Astrocyte (in vitro differentiated cells and primary cell): ENCODE results near the gene PKP2. TPM values are rescaled to one million over a fixed set of nuclear protein-coding genes. Genes with fewer than 3 reads are reported as not detected.

Experiments used
- DNase-seq: peaks from one replicate; pipeline ENCODE4 v3.0.0-alpha.2; 2010; ENCODE audit warnings: low read depth
- FAIRE-seq: peaks from 2 replicates; lab custom pipeline; 2011; peaks lifted over from hg19 to GRCh38; lab: Jason Lieb, UNC
- H2AFZ ChIP-seq: 2 replicates; pipeline ENCODE4 v1.6.0; 2012; ENCODE audit warnings: low read depth, low read length, inconsistent platforms
- H3K27ac ChIP-seq: 2 replicates; pipeline ENCODE4 v1.5.1; 2011; ENCODE audit warnings: low read depth, low read length, inconsistent platforms
- H3K27me3 ChIP-seq: 2 replicates; pipeline ENCODE4 v1.6.0; 2011; ENCODE audit warnings: low read length, inconsistent platforms; ENCODE audit not compliant: insufficient read depth
- H3K36me3 ChIP-seq: 2 replicates; pipeline ENCODE4 v1.5.1; 2011; ENCODE audit warnings: low read length, inconsistent platforms; ENCODE audit not compliant: insufficient read depth
- H3K4me1 ChIP-seq: 2 replicates; pipeline ENCODE4 v1.5.1; 2011; ENCODE audit warnings: low read length, inconsistent platforms; ENCODE audit not compliant: insufficient read depth
- H3K4me2 ChIP-seq: 2 replicates; pipeline ENCODE4 v1.6.0; 2012; ENCODE audit warnings: low read length, inconsistent platforms
- H3K4me3 ChIP-seq: 2 replicates; pipeline ENCODE4 v1.5.1; 2011; ENCODE audit warnings: low read depth, mild to moderate bottlenecking, low read length, inconsistent platforms; ENCODE audit not compliant: insufficient read depth
- H3K79me2 ChIP-seq: 2 replicates; pipeline ENCODE4 v1.6.0; 2012; ENCODE audit warnings: mild to moderate bottlenecking, low read length, inconsistent platforms; ENCODE audit not compliant: insufficient read depth
- H3K9ac ChIP-seq: 2 replicates; pipeline ENCODE4 v1.6.0; 2012; ENCODE audit warnings: mild to moderate bottlenecking, low read length, inconsistent platforms
- H3K9me3 ChIP-seq: 2 replicates; pipeline ENCODE4 v1.5.1; 2012; ENCODE audit warnings: low read depth, mild to moderate bottlenecking, low read length, inconsistent platforms; ENCODE audit not compliant: insufficient read depth
- H4K20me1 ChIP-seq: 2 replicates; pipeline ENCODE4 v1.6.0; 2012; ENCODE audit warnings: low read length, inconsistent platforms; ENCODE audit not compliant: insufficient read depth
- H3K27ac Mint-ChIP-seq: one replicate; pipeline ENCODE4 v1.8.0; 2021; ENCODE audit warnings: mild to moderate bottlenecking, mixed read lengths; ENCODE audit not compliant: unreplicated experiment
- H3K27me3 Mint-ChIP-seq: one replicate; pipeline ENCODE4 v1.8.0; 2021; ENCODE audit warnings: low read depth, mixed read lengths; ENCODE audit not compliant: unreplicated experiment
- H3K36me3 Mint-ChIP-seq: one replicate; pipeline ENCODE4 v1.8.0; 2021; ENCODE audit warnings: low read depth, mixed read lengths; ENCODE audit not compliant: unreplicated experiment
- H3K4me1 Mint-ChIP-seq: one replicate; pipeline ENCODE4 v1.8.0; 2021; ENCODE audit warnings: low read depth, mixed read lengths; ENCODE audit not compliant: unreplicated experiment
- H3K4me3 Mint-ChIP-seq: one replicate; pipeline ENCODE4 v1.8.0; 2021; ENCODE audit warnings: mild to moderate bottlenecking, moderate library complexity, mixed read lengths; ENCODE audit not compliant: unreplicated experiment
- H3K9me3 Mint-ChIP-seq: one replicate; pipeline ENCODE4 v1.8.0; 2021; ENCODE audit warnings: mild to moderate bottlenecking, mixed read lengths; ENCODE audit not compliant: unreplicated experiment
- EZH2 ChIP-seq: IDR thresholded peaks from 2 replicates; pipeline ENCODE4 v1.6.1; 2012; ENCODE audit warnings: mild to moderate bottlenecking, low read length, inconsistent platforms; ENCODE audit not compliant: insufficient read depth
- total RNA-seq: library from RNA; stranded (reverse); gene quantifications from 2 replicates; pipeline ENCODE4 v1.2.1, GENCODE V29; 2021
- TF ChIP-seq, protein P1 (sequence below): IDR thresholded peaks from 2 replicates; pipeline ENCODE4 v1.5.1; 2011; ENCODE audit warnings: low read depth, mild to moderate bottlenecking, inconsistent platforms, low read length, moderate library complexity; ENCODE audit not compliant: insufficient read depth

The PKP2 gene
- total RNA-seq, 1 donor from 2014 or later, result 35.4 TPM

DNA sequence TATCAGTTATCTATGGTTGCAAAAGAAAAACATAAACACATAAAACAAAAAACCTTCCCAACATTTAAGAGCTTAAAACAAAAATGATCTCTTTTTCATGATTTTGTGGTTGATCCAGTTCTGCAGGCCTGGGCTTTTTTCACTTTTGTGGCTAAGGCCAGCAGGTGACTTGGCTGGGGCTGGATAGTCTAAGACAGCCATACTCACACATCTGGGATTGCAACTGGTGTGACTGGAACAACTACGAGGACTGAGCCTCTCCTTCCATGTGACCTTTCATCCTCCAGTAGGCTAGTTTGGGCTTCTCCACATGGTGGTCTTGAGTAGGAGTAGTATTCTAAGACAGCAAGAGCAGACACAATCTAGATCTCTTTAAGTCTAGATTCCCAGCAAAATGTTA is 7.2 kb upstream of the PKP2 start:
- FAIRE-seq (no peak), DNase-seq (no peak)
- Histone ChIP-seq H2AFZ (no peak overlapping the region), H3K4me2 (no peak overlapping the region), H3K27ac (no peak overlapping the region), H4K20me1 (no peaks in the 10 kb centered on the region), H3K27me3 (no peaks in the 10 kb centered on the region), H3K4me1 (no peaks in the 10 kb centered on the region), H3K36me3 (no peaks in the 10 kb centered on the region), H3K4me3 (no peak overlapping the region), H3K9ac (no peak overlapping the region), H3K79me2 (no peaks in the 10 kb centered on the region), H3K9me3 (no peaks in the 10 kb centered on the region)
- TF ChIP-seq EZH2, result no peak
- TF ChIP-seq, protein P1, sequence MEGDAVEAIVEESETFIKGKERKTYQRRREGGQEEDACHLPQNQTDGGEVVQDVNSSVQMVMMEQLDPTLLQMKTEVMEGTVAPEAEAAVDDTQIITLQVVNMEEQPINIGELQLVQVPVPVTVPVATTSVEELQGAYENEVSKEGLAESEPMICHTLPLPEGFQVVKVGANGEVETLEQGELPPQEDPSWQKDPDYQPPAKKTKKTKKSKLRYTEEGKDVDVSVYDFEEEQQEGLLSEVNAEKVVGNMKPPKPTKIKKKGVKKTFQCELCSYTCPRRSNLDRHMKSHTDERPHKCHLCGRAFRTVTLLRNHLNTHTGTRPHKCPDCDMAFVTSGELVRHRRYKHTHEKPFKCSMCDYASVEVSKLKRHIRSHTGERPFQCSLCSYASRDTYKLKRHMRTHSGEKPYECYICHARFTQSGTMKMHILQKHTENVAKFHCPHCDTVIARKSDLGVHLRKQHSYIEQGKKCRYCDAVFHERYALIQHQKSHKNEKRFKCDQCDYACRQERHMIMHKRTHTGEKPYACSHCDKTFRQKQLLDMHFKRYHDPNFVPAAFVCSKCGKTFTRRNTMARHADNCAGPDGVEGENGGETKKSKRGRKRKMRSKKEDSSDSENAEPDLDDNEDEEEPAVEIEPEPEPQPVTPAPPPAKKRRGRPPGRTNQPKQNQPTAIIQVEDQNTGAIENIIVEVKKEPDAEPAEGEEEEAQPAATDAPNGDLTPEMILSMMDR, result no peak
- no peak overlapping the region for H3K4me3 Mint-ChIP-seq
- H3K4me1 Mint-ChIP-seq, result peaks cover 10% of the 10 kb centered on the region
- H3K27me3 Mint-ChIP-seq, result no peaks in the 10 kb centered on the region
- no peaks in the 10 kb centered on the region for H3K36me3 Mint-ChIP-seq
- H3K27ac Mint-ChIP-seq, result no peak overlapping the region
- H3K9me3 Mint-ChIP-seq, result no peaks in the 10 kb centered on the region

DNA sequence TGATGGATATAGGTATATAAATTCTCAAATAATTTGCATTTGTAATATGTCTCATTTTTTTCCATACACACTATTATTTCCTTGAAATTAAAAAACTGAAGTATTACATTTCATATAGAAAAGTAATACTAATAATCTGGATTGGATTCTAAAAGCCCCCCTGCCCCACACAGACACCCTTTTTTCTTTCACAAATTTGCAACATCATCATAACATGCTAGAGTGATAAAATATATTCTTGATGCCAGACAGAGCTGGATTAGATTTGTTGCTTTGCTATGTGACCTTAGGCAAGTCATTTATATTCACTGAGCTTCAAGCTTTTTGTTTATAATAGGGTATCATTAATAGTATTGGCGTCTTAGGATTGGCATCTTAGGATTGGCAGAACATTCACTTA is 6.7 kb upstream of the PKP2 start:
- no peak for DNase-seq
- no peak for FAIRE-seq

More for the DNA sequence above, 6.7 kb upstream of the PKP2 start:
- H4K20me1 ChIP-seq, result no peaks in the 10 kb centered on the region
- no peak for TF ChIP-seq EZH2
- TF ChIP-seq, protein P1, result no peak
- no peaks in the 10 kb centered on the region for H3K27me3 Mint-ChIP-seq
- H3K9ac ChIP-seq, result no peak overlapping the region
- H3K4me1 Mint-ChIP-seq, result peaks cover 10% of the 10 kb centered on the region
- no peaks in the 10 kb centered on the region for H3K9me3 Mint-ChIP-seq
- no peak overlapping the region for H3K4me2 ChIP-seq
- H3K4me3 Mint-ChIP-seq, result no peak overlapping the region
- H3K9me3 ChIP-seq, result no peaks in the 10 kb centered on the region
- H3K27me3 ChIP-seq, result no peaks in the 10 kb centered on the region
- no peak overlapping the region for H3K27ac Mint-ChIP-seq
- H3K27ac ChIP-seq, result no peak overlapping the region
- H3K4me3 ChIP-seq, result no peak overlapping the region
- no peaks in the 10 kb centered on the region for H3K36me3 ChIP-seq
- H3K36me3 Mint-ChIP-seq, result no peaks in the 10 kb centered on the region
- H3K79me2 ChIP-seq, result no peaks in the 10 kb centered on the region
- no peaks in the 10 kb centered on the region for H3K4me1 ChIP-seq
- H2AFZ ChIP-seq, result no peak overlapping the region
